H7 (cell line): ENCODE results near the gene PPP1R14C. TPM values are rescaled to one million over a fixed set of nuclear protein-coding genes. Genes with fewer than 3 reads are reported as not detected.

Source experiments
- DNase-seq: peaks from one replicate; pipeline ENCODE4 v3.0.0; 2012
- H3K27me3 ChIP-seq: 2 replicates; pipeline ENCODE4 v1.6.0; 2011; ENCODE audit warnings: mild to moderate bottlenecking, low read length; ENCODE audit not compliant: control insufficient read depth, insufficient read depth
- H3K36me3 ChIP-seq: replicated peaks from 2 replicates; pipeline ENCODE4 v1.5.1; 2011; ENCODE audit warnings: low read length; ENCODE audit not compliant: control insufficient read depth, insufficient read depth
- H3K4me3 ChIP-seq: 2 replicates; pipeline ENCODE4 v1.5.1; 2011; ENCODE audit warnings: low read depth, mild to moderate bottlenecking, control low read depth, low read length, moderate library complexity; ENCODE audit not compliant: insufficient read depth
- total RNA-seq: library from RNA; depleted of rRNA; stranded (reverse); fragments of >200 nt; shearing (Covaris generic); gene quantifications from 2 replicates; pipeline ENCODE4 v1.2.3, GENCODE V29; 2014

Gene PPP1R14C
- total RNA-seq, 1 experiment from 2014 or later = 0.10 TPM

- Histone ChIP-seq H3K36me3 (no peaks in the 10 kb centered on the region), H3K27me3 (no peaks in the 10 kb centered on the region), H3K4me3 (no peak overlapping the region)
- no peak for DNase-seq
Measured at GRCh38 chr6:150243620-150244314, 100.9 kb downstream of the PPP1R14C start.

DNA sequence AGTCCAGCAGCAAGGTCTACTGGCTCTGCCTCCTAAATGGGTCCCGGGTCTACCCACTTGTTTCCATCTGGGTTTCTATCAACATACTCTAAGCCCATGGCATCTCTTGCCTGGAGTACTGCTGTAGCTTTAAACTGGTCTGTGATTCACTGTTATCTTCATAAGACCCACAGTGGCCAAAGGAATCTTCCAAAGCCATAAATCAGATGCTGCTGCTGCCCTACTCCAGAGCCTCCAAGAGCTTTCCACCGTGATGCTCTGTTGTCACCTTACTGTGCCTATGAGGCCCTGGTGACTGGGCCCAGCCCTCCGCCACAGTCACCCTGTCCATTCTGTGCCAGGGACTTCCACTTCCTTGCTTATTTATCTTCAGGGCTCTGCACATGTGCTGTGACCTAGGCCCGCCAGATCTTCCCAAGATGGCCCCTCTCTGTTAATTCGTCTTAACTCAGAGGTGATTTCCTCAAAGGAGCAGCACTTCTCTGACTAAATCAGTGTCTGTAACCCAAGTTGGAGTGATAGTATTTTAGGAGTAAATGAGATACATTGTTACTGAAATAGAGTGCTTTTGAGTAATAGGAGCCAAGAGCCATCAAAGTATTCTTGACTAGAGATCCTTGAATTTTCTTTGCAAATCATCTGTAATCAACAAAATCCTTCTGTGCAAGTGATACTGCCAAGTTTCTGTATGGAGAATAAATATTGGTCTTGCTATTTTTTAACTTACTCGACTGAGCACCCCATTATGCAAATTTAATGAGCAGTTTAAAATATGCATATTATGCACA is 102.5 kb downstream of the PPP1R14C start:
- Histone ChIP-seq H3K4me3 (no peak overlapping the region), H3K36me3 (no peaks in the 10 kb centered on the region), H3K27me3 (no peaks in the 10 kb centered on the region)
- no peak for DNase-seq

- Histone ChIP-seq H3K36me3 (no peaks in the 10 kb centered on the region), H3K4me3 (no peak overlapping the region), H3K27me3 (no peaks in the 10 kb centered on the region)
- DNase-seq = no peak
Measured at GRCh38 chr6:150247803-150248202, 105.0 kb downstream of the PPP1R14C start.

DNA sequence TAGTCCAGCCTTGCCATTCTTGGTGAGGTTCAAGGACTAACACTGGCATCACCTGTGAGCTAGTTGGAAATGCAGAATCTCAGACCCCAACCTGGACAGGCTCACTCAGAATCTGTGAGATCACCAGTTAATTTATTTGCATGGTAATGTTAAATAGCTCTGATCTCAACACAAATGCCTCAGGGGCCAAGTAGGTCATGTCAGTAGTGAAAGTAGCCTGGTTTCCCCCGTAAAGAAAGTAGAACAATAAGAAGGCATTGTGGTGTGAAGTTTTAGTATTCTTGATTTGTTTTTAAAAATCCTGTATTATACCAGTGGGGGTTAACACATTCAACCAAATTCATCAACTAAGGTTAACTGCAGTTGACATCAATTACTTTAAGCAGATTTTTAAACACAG is 105.5 kb downstream of the PPP1R14C start:
- H3K36me3 ChIP-seq = no peaks in the 10 kb centered on the region
- no peak for DNase-seq
- no peaks in the 10 kb centered on the region for H3K27me3 ChIP-seq
- no peak overlapping the region for H3K4me3 ChIP-seq

GRCh38 chr6:150249261-150249660 is 106.4 kb downstream of the PPP1R14C start:
- Histone ChIP-seq H3K27me3 (no peaks in the 10 kb centered on the region), H3K4me3 (no peak overlapping the region), H3K36me3 (no peaks in the 10 kb centered on the region)
- DNase-seq = no peak

DNA sequence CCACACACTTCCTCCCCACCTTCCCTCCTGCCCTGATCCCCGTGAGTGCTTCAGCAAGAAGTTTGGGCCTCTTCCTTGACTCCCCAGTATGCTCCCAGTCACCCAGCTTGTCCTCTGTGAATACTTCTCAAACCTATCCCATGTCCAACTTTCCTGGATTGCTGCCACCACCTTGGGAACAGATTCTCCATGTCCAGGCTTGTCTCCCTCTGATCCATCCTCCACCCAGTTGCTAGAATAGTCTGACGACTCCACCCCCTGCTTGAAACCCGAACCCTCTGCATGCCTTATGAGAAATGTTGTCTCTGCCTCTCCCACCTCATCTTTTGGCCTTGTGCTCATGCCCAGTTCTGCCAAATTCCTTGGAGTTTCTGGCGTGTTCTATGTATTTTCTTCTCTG is 108.0 kb downstream of the PPP1R14C start:
- DNase-seq = peak; percentile 46
- Histone ChIP-seq H3K36me3 (no peaks in the 10 kb centered on the region), H3K4me3 (no peak overlapping the region), H3K27me3 (no peaks in the 10 kb centered on the region)

DNA sequence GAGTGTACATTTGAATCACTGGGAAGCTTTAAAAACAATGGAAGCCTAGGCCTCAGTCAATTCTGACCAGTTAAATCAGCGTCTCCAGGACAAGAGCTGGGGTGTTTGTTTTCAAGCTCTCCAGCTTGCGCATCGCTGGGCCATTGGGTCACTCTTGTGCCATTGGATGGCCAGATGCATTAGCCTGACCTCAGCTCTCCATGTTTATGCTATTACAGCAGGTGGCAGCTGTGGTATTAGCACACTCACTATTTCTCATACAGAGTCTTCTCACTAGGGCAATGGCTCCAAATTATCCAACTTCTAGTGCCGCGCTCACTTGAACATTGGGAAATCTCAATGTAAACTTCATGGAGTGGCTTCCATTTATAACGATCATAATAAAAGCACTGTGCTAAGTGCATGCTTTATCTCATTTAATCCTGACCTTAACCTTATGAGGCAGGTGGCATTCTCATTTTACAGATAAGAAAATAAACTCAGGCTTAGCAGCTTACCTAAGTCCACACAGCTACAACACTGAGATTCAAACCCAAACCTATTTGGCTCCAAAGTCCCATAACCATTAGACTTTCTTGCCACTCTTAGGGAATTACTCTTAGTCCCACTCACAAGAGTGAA is 108.8 kb downstream of the PPP1R14C start:
- Histone ChIP-seq H3K27me3 (no peaks in the 10 kb centered on the region), H3K4me3 (no peak overlapping the region), H3K36me3 (no peaks in the 10 kb centered on the region)
- no peak for DNase-seq

DNA sequence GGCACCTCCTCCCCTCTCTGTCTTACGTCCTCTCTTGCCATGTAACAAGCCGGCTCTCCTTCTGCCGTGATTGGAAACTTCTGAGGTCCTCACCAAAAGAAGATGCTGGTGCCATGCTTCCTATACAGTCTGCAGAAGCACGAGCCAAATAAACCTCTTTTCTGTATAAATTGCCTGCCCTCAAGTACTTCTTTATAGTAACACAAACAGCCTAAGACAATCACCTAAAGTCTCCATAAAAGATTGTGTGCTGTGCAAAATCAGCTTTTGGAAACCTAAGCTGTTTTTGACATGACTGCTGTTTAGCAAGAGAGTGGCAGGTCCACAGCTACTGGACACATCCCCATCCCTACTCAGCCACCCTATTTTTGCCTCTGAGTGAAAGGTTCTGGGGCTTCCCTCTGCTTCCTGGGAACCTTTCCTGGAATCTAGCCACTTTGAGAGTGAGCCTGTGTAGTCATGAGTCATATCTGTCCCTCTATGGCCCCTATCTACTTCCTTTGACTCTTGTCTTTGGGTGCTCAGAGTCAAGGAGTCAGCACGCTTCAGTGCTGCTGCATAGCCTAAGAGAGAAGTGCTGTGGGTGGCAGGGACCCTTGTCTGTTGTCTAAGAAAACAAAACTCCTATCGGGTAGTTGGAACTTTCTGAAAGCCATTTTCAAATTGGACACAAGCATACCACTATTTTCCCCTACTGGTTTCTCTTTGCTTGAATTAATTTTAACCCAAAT is 110.0 kb downstream of the PPP1R14C start:
- Histone ChIP-seq H3K27me3 (no peaks in the 10 kb centered on the region), H3K36me3 (no peaks in the 10 kb centered on the region), H3K4me3 (no peak overlapping the region)
- no peak for DNase-seq

- Histone ChIP-seq H3K36me3 (no peaks in the 10 kb centered on the region), H3K4me3 (no peak overlapping the region), H3K27me3 (no peaks in the 10 kb centered on the region)
- no peak for DNase-seq
Measured at GRCh38 chr6:150253489-150253888, 110.6 kb downstream of the PPP1R14C start.

GRCh38 chr6:150254770-150255169 is 111.9 kb downstream of the PPP1R14C start:
- DNase-seq = no peak

GRCh38 chr6:150255840-150256239 is 113.0 kb downstream of the PPP1R14C start:
- no peaks in the 10 kb centered on the region for H3K27me3 ChIP-seq
- DNase-seq = no peak
- H3K4me3 ChIP-seq = no peak overlapping the region
- H3K36me3 ChIP-seq = no peaks in the 10 kb centered on the region

More at GRCh38 chr6:150254770-150255169, 111.9 kb downstream of the PPP1R14C start:
- Histone ChIP-seq H3K4me3 (no peak overlapping the region), H3K36me3 (no peaks in the 10 kb centered on the region), H3K27me3 (no peaks in the 10 kb centered on the region)

GRCh38 chr6:150256618-150257272 is 113.9 kb downstream of the PPP1R14C start:
- Histone ChIP-seq H3K4me3 (no peak overlapping the region), H3K27me3 (no peaks in the 10 kb centered on the region), H3K36me3 (no peaks in the 10 kb centered on the region)
- DNase-seq = no peak

- Histone ChIP-seq H3K27me3 (no peaks in the 10 kb centered on the region), H3K36me3 (no peaks in the 10 kb centered on the region), H3K4me3 (no peak overlapping the region)
- no peak for DNase-seq
Measured at GRCh38 chr6:150258381-150258780, 115.5 kb downstream of the PPP1R14C start.

- Histone ChIP-seq H3K4me3 (no peak overlapping the region), H3K36me3 (no peaks in the 10 kb centered on the region), H3K27me3 (no peaks in the 10 kb centered on the region)
- no peak for DNase-seq
Measured at GRCh38 chr6:150260931-150261330, 118.1 kb downstream of the PPP1R14C start.
